Measurements from ENCODE around the gene IPO8. TPM values are rescaled to one million over a fixed set of nuclear protein-coding genes. Genes with fewer than 3 reads are reported as not detected.

The IPO8 gene
- total and polyA plus RNA-seq, 4 donors: 6.7 to 52.7 (median 33.0) TPM

- no peaks in the 10 kb centered on the region for H3K9me3 ChIP-seq (ENCODE audit: control insufficient read depth in 4 of 4, insufficient read depth in 3 of 4, low read length in 3 of 4)
- H3K36me3 ChIP-seq (ENCODE audit: control insufficient read depth in 4 of 4, insufficient read depth in 4 of 4, low read length in 4 of 4): peaks cover 5 to 14% (median 11%) of the 10 kb centered on the region in 4 donors
- no peak overlapping the region for H3K4me3 ChIP-seq
- ATAC-seq (ENCODE audit: insufficient read depth, low FRiP score): no peak
- H3K4me1 ChIP-seq (ENCODE audit: control insufficient read depth in 5 of 5, insufficient read depth in 5 of 5, low read length in 5 of 5): no peaks in the 10 kb centered on the region
- no peak overlapping the region for H3K27ac ChIP-seq (ENCODE audit: low read depth in 1 of 2, low read length in 1 of 2)
- WGBS, 2 donors: 92 to 96% methylated on average over 4 of the region's 4 CpGs
- H3K9ac ChIP-seq (ENCODE audit: insufficient read depth in 1 of 2, low read length in 2 of 2): no peak overlapping the region
- TF ChIP-seq CTCF (IDR thresholded peaks at IDR 0.05; ENCODE audit: control extremely low read depth, extremely low read depth): no peak
- no peaks in the 10 kb centered on the region for H3K27me3 ChIP-seq (ENCODE audit: control insufficient read depth in 3 of 3, insufficient read depth in 3 of 3, low read length in 2 of 3)
- no peak for DNase-seq
Observed at GRCh38 chr12:30729547-30729946, 33.9 kb upstream of the IPO8 start.

- WGBS, 2 donors: 96 to 98% methylated on average over 1 of the region's 1 CpG
- no peak overlapping the region for H3K9ac ChIP-seq (ENCODE audit: insufficient read depth in 1 of 2, low read length in 2 of 2)
- DNase-seq: no peak
- H3K27ac ChIP-seq (ENCODE audit: low read depth in 1 of 2, low read length in 1 of 2): no peak overlapping the region
- ATAC-seq (ENCODE audit: insufficient read depth, low FRiP score): no peak
- no peaks in the 10 kb centered on the region for H3K27me3 ChIP-seq (ENCODE audit: control insufficient read depth in 3 of 3, insufficient read depth in 3 of 3, low read length in 2 of 3)
- TF ChIP-seq CTCF (IDR thresholded peaks at IDR 0.05; ENCODE audit: control extremely low read depth, extremely low read depth): no peak
- no peaks in the 10 kb centered on the region for H3K9me3 ChIP-seq (ENCODE audit: control insufficient read depth in 4 of 4, insufficient read depth in 3 of 4, low read length in 3 of 4)
- H3K4me3 ChIP-seq: no peak overlapping the region
- H3K4me1 ChIP-seq (ENCODE audit: control insufficient read depth in 5 of 5, insufficient read depth in 5 of 5, low read length in 5 of 5): no peaks in the 10 kb centered on the region
- peaks cover 5 to 16% (median 11%) of the 10 kb centered on the region in 4 donors for H3K36me3 ChIP-seq (ENCODE audit: control insufficient read depth in 4 of 4, insufficient read depth in 4 of 4, low read length in 4 of 4)
Observed at GRCh38 chr12:30726647-30727046, 31.0 kb upstream of the IPO8 start.

- Histone ChIP-seq H3K9ac (ENCODE audit: insufficient read depth in 1 of 2, low read length in 2 of 2) (no peak overlapping the region), H3K4me3 (no peak overlapping the region), H3K4me1 (ENCODE audit: control insufficient read depth in 5 of 5, insufficient read depth in 5 of 5, low read length in 5 of 5) (no peaks in the 10 kb centered on the region), H3K9me3 (ENCODE audit: control insufficient read depth in 4 of 4, insufficient read depth in 3 of 4, low read length in 3 of 4) (no peaks in the 10 kb centered on the region), H3K27me3 (ENCODE audit: control insufficient read depth in 3 of 3, insufficient read depth in 3 of 3, low read length in 2 of 3) (no peaks in the 10 kb centered on the region), H3K36me3 (ENCODE audit: control insufficient read depth in 4 of 4, insufficient read depth in 4 of 4, low read length in 4 of 4) (peaks cover 5 to 17% (median 12%) of the 10 kb centered on the region in 4 donors), H3K27ac (ENCODE audit: low read depth in 1 of 2, low read length in 1 of 2) (no peak overlapping the region)
- DNase-seq (no peak), ATAC-seq (ENCODE audit: insufficient read depth, low FRiP score) (peak; percentile 48)
- 58 to 85% methylated on average over 1 of the region's 1 CpG for WGBS, 2 donors
- TF ChIP-seq CTCF (IDR thresholded peaks at IDR 0.05; ENCODE audit: control extremely low read depth, extremely low read depth): no peak
Observed at GRCh38 chr12:30725739-30726138, 30.1 kb upstream of the IPO8 start.

- Histone ChIP-seq H3K9me3 (ENCODE audit: control insufficient read depth in 4 of 4, insufficient read depth in 3 of 4, low read length in 3 of 4) (no peaks in the 10 kb centered on the region), H3K36me3 (ENCODE audit: control insufficient read depth in 4 of 4, insufficient read depth in 4 of 4, low read length in 4 of 4) (peaks cover 5 to 27% (median 14%) of the 10 kb centered on the region in 4 donors), H3K27ac (ENCODE audit: low read depth in 1 of 2, low read length in 1 of 2) (no peak overlapping the region), H3K9ac (ENCODE audit: insufficient read depth in 1 of 2, low read length in 2 of 2) (no peak overlapping the region), H3K27me3 (ENCODE audit: control insufficient read depth in 3 of 3, insufficient read depth in 3 of 3, low read length in 2 of 3) (no peaks in the 10 kb centered on the region), H3K4me1 (ENCODE audit: control insufficient read depth in 5 of 5, insufficient read depth in 5 of 5, low read length in 5 of 5) (no peaks in the 10 kb centered on the region), H3K4me3 (no peak overlapping the region)
- TF ChIP-seq CTCF (IDR thresholded peaks at IDR 0.05; ENCODE audit: control extremely low read depth, extremely low read depth): no peak
- no peak for ATAC-seq (ENCODE audit: insufficient read depth, low FRiP score)
- DNase-seq: no peak
- 81 to 90% methylated on average over 1 of the region's 1 CpG for WGBS, 2 donors
Observed at GRCh38 chr12:30719060-30719459, 23.4 kb upstream of the IPO8 start.

All from lung (tissue), 12 donors.